Keratinocyte (primary cell): ENCODE measurements around the gene CDH13.

ENCODE experiments used
- EZH2 ChIP-seq: IDR thresholded peaks from one replicate; pipeline ENCODE4 v1.6.1; 2012; ENCODE audit warnings: inconsistent platforms, mild to moderate bottlenecking, low read length, moderate library complexity
- TF ChIP-seq, protein P1 (sequence below), 3 experiments: IDR thresholded peaks in 1 of 3; conservative IDR thresholded peaks in 1 of 3; optimal IDR thresholded peaks in 1 of 3; 2 replicates in 2 of 3; 3 replicates in 1 of 3; pipeline versions ENCODE3 to v1.5.1; 2011; ENCODE audit warnings: low read length in 3 of 3, mild to moderate bottlenecking in 3 of 3, moderate library complexity in 2 of 3, control low read depth in 1 of 3, inconsistent platforms in 1 of 3; ENCODE audit not compliant: insufficient read depth in 2 of 3; ENCODE audit errors: extremely low read depth in 1 of 3

DNA sequence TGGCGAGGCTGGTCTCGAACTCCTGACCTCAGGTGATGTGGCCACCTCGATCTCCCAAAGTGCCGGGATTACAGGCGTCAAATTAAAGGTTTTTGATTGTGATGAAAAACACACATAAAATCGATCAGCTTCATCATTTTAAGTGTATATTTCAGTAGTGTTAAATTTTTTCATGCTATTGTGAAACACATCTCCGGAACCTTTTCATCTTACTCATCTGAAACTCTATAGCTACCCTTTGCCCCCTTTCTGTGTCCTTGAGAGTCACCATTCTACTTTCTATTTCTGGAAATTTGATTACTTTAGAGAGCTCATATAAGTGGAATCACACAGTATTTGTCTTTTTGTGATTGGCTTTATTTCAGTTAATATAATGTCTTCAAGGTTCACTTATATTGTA is 702.7 kb downstream of the CDH13 start:
- TF ChIP-seq, protein P1, sequence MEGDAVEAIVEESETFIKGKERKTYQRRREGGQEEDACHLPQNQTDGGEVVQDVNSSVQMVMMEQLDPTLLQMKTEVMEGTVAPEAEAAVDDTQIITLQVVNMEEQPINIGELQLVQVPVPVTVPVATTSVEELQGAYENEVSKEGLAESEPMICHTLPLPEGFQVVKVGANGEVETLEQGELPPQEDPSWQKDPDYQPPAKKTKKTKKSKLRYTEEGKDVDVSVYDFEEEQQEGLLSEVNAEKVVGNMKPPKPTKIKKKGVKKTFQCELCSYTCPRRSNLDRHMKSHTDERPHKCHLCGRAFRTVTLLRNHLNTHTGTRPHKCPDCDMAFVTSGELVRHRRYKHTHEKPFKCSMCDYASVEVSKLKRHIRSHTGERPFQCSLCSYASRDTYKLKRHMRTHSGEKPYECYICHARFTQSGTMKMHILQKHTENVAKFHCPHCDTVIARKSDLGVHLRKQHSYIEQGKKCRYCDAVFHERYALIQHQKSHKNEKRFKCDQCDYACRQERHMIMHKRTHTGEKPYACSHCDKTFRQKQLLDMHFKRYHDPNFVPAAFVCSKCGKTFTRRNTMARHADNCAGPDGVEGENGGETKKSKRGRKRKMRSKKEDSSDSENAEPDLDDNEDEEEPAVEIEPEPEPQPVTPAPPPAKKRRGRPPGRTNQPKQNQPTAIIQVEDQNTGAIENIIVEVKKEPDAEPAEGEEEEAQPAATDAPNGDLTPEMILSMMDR (optimal IDR thresholded peaks at IDR 0.05 in 1 of 3, IDR thresholded peaks at IDR 0.05 in 1 of 3, conservative IDR thresholded peaks at IDR 0.05 in 1 of 3; ENCODE audit: extremely low read depth in 1 of 3, insufficient read depth in 2 of 3, low read length in 3 of 3), result no peak
- TF ChIP-seq EZH2, result no peak
